Keratinocyte (primary cell): ENCODE results near the gene PNLDC1. TPM values are rescaled to one million over a fixed set of nuclear protein-coding genes. Genes with fewer than 3 reads are reported as not detected.

Experiments used
- DNase-seq: peaks from one replicate; pipeline ENCODE4 v3.0.0-alpha.2; 2011; ENCODE audit warnings: low read depth, missing footprints, low spot score
- FAIRE-seq: peaks from 2 replicates; lab custom pipeline; 2011; peaks lifted over from hg19 to GRCh38; lab: Jason Lieb, UNC
- H2AFZ ChIP-seq: 2 replicates; pipeline ENCODE4 v1.6.0; 2012; ENCODE audit warnings: low read length, control low read depth, inconsistent platforms; ENCODE audit not compliant: control insufficient read depth
- H3K27ac ChIP-seq: 2 replicates; pipeline ENCODE4 v1.5.1; 2011; ENCODE audit warnings: low read length; ENCODE audit not compliant: control insufficient read depth, insufficient read depth
- H3K27me3 ChIP-seq: 3 replicates; pipeline ENCODE4 v1.6.0; 2011; ENCODE audit warnings: low read length; ENCODE audit not compliant: control insufficient read depth, insufficient read depth; ENCODE audit errors: extremely low read depth
- H3K36me3 ChIP-seq, 2 experiments: 2 replicates in 1 of 2; 3 replicates in 1 of 2; pipeline ENCODE4 v1.5.1; 2011; ENCODE audit warnings: low read length in 2 of 2, mild to moderate bottlenecking in 1 of 2; ENCODE audit not compliant: control insufficient read depth in 2 of 2, insufficient read depth in 2 of 2; ENCODE audit errors: extremely low read depth in 1 of 2
- H3K4me1 ChIP-seq: 3 replicates; pipeline ENCODE4 v1.5.1; 2011; ENCODE audit warnings: low read length; ENCODE audit not compliant: control insufficient read depth, insufficient read depth; ENCODE audit errors: extremely low read depth
- H3K4me2 ChIP-seq: 3 replicates; pipeline ENCODE4 v1.6.0; 2011; ENCODE audit warnings: low read depth, low read length; ENCODE audit not compliant: control insufficient read depth, insufficient read depth; ENCODE audit errors: extremely low read depth
- H3K4me3 ChIP-seq, 3 experiments: fragments of 200-600 bp in 1 of 3; sonication (generic) in 1 of 3; 2 replicates in 2 of 3; 3 replicates in 1 of 3; pipeline ENCODE4 v1.5.1; 2011 to 2016; ENCODE audit warnings: low read length in 3 of 3, mild to moderate bottlenecking in 3 of 3, control low read depth in 2 of 3, inconsistent platforms in 1 of 3, low read depth in 1 of 3, mixed read lengths in 1 of 3, mixed run types in 1 of 3, moderate library complexity in 1 of 3; ENCODE audit not compliant: control insufficient read depth in 2 of 3, insufficient read depth in 2 of 3; ENCODE audit errors: extremely low read depth in 1 of 3
- H3K79me2 ChIP-seq: 2 replicates; pipeline ENCODE4 v1.6.0; 2012; ENCODE audit warnings: low read length; ENCODE audit not compliant: control insufficient read depth, insufficient read depth
- H3K9ac ChIP-seq: 3 replicates; pipeline ENCODE4 v1.6.0; 2011; ENCODE audit warnings: low read length; ENCODE audit not compliant: control insufficient read depth, insufficient read depth; ENCODE audit errors: extremely low read depth
- H3K9me1 ChIP-seq: 3 replicates; pipeline ENCODE4 v1.6.0; 2011; ENCODE audit warnings: low read length; ENCODE audit not compliant: control insufficient read depth, insufficient read depth; ENCODE audit errors: extremely low read depth
- H3K9me3 ChIP-seq: 2 replicates; pipeline ENCODE4 v1.5.1; 2012; ENCODE audit warnings: low read depth, low read length; ENCODE audit not compliant: control insufficient read depth
- H4K20me1 ChIP-seq: 3 replicates; pipeline ENCODE4 v1.6.0; 2011; ENCODE audit warnings: low read length; ENCODE audit not compliant: control insufficient read depth, insufficient read depth; ENCODE audit errors: extremely low read depth
- EZH2 ChIP-seq: IDR thresholded peaks from one replicate; pipeline ENCODE4 v1.6.1; 2012; ENCODE audit warnings: inconsistent platforms, mild to moderate bottlenecking, low read length, moderate library complexity
- dilution Hi-C: fragments of 300-500 bp; cut with MboI; formaldehyde crosslinking; loops from one replicate; pipeline ENCODE4 v1.7.0; 2020; ENCODE audit warnings: low sequenced_read_pairs; ENCODE audit not compliant: extremely low pct_ligation_motif_present
- polyA plus RNA-seq, 5 experiments: library from polyadenylated mRNA; depleted of rRNA in 3 of 5; stranded (reverse) in 3 of 5; stranded (forward) in 1 of 5; unstranded in 1 of 5; fragments of >200 nt; gene quantifications; 1 replicate in 1 of 5; 2 replicates in 3 of 5; 3 replicates in 1 of 5; pipeline versions ENCODE4 v1.2.1 to v1.2.3, GENCODE V29; 2011 to 2012; ENCODE audit warnings: missing spikeins in 2 of 5, low read depth in 1 of 5, low replicate concordance in 1 of 5
- TF ChIP-seq, protein P1 (sequence below), 3 experiments: IDR thresholded peaks in 1 of 3; conservative IDR thresholded peaks in 1 of 3; optimal IDR thresholded peaks in 1 of 3; 2 replicates in 2 of 3; 3 replicates in 1 of 3; pipeline versions ENCODE3 to v1.5.1; 2011; ENCODE audit warnings: low read length in 3 of 3, mild to moderate bottlenecking in 3 of 3, moderate library complexity in 2 of 3, control low read depth in 1 of 3, inconsistent platforms in 1 of 3; ENCODE audit not compliant: insufficient read depth in 2 of 3; ENCODE audit errors: extremely low read depth in 1 of 3

Gene PNLDC1
- polyA plus RNA-seq, 1 donor (not counting 4 experiments of a cell fraction or from before 2014, with no cell fraction given): 0.14 TPM

DNA sequence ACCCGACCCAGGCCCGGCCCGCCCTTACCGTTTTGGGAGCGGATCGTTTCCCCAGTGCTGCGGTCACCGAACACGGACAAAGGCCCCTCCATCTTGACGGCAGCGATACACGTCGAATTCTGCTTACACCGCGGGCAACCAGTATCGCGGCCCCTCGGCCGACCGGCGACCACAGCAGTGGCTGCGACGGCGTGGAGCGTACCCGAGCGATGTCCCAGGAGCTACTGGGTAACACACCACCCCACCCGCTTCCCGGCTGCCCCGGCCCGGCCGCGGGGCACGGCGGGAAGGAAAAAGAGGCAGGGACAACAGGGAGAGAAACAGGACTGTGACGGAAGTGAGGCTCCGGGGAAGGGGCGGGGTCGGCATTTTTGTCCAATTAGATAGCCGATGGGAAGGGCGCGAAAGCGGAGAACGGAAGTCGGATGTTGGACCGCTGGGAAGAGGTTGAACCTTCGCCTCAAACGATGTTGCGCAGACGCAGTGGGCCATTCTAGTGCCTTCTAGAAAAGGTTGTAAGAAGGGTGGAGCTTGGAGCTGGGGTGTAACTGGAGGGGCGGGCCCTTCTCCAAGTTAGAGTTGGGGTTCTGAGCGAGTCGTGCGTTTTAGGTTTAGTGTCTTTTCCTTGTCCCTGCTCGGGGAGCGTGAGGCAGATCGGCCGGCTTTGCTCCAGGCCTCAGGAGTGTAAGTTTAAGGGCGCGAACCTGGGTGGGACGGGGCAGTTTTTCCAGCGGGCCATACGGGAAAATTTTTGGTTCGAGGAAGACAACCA is 10.5 kb upstream of the PNLDC1 start, which contains the start of gene TCP1:
TCP1 (minus strand) TSS at position 226 of the 772 bp plus-strand sequence; CDS start at position 92, 134 bp downstream.
- peak within 1 kb of the TSS; percentile 88 to 98 (median 97) for H3K4me3 ChIP-seq
- no peaks in the 10 kb centered on the region for H3K27me3 ChIP-seq
- dilution Hi-C loops: no loop called here
- TF ChIP-seq EZH2: no peak
- TF ChIP-seq, protein P1, sequence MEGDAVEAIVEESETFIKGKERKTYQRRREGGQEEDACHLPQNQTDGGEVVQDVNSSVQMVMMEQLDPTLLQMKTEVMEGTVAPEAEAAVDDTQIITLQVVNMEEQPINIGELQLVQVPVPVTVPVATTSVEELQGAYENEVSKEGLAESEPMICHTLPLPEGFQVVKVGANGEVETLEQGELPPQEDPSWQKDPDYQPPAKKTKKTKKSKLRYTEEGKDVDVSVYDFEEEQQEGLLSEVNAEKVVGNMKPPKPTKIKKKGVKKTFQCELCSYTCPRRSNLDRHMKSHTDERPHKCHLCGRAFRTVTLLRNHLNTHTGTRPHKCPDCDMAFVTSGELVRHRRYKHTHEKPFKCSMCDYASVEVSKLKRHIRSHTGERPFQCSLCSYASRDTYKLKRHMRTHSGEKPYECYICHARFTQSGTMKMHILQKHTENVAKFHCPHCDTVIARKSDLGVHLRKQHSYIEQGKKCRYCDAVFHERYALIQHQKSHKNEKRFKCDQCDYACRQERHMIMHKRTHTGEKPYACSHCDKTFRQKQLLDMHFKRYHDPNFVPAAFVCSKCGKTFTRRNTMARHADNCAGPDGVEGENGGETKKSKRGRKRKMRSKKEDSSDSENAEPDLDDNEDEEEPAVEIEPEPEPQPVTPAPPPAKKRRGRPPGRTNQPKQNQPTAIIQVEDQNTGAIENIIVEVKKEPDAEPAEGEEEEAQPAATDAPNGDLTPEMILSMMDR (optimal IDR thresholded peaks at IDR 0.05 in 1 of 3, IDR thresholded peaks at IDR 0.05 in 1 of 3, conservative IDR thresholded peaks at IDR 0.05 in 1 of 3; ENCODE audit: extremely low read depth in 1 of 3, insufficient read depth in 2 of 3, low read length in 3 of 3): no peak
- H3K4me2 ChIP-seq: peak within 1 kb of the TSS; percentile 90
- H3K27ac ChIP-seq: peak within 1 kb of the TSS; percentile 83
- peaks cover 30% of the 10 kb centered on the region for H3K4me1 ChIP-seq
- peak within 1 kb of the TSS; percentile 85 for H3K9ac ChIP-seq
- FAIRE-seq (peak; percentile 62), DNase-seq (peak; percentile 94)
- H3K9me3 ChIP-seq: no peaks in the 10 kb centered on the region
- H2AFZ ChIP-seq: peak within 1 kb of the TSS; percentile 92
- peaks cover 87% of the 10 kb centered on the region for H3K79me2 ChIP-seq
- H4K20me1 ChIP-seq: peaks cover 10% of the 10 kb centered on the region
- H3K36me3 ChIP-seq: peaks cover 10 to 29% of the 10 kb centered on the region in 2 experiments
- H3K9me1 ChIP-seq: no peaks in the 10 kb centered on the region

- Histone ChIP-seq H3K9ac (peak within 1 kb of the TSS; percentile 85), H4K20me1 (peaks cover 6% of the 10 kb centered on the region), H3K27me3 (no peaks in the 10 kb centered on the region), H3K9me1 (no peaks in the 10 kb centered on the region), H3K79me2 (peaks cover 81% of the 10 kb centered on the region), H3K27ac (peak within 1 kb of the TSS; percentile 83), H3K9me3 (no peaks in the 10 kb centered on the region), H3K36me3 (peaks cover 8 to 21% of the 10 kb centered on the region in 2 experiments), H3K4me1 (peaks cover 30% of the 10 kb centered on the region), H2AFZ (peak within 1 kb of the TSS; percentile 92), H3K4me2 (peak within 1 kb of the TSS; percentile 90), H3K4me3 (peak within 1 kb of the TSS; percentile 88 to 98 (median 97))
- dilution Hi-C loops: no loop called here
- DNase-seq (peak; percentile 79), FAIRE-seq (peak; percentile 85)
- TF ChIP-seq, protein P1 (optimal IDR thresholded peaks at IDR 0.05 in 1 of 3, IDR thresholded peaks at IDR 0.05 in 1 of 3, conservative IDR thresholded peaks at IDR 0.05 in 1 of 3; ENCODE audit: extremely low read depth in 1 of 3, insufficient read depth in 2 of 3, low read length in 3 of 3): no peak
- TF ChIP-seq EZH2: no peak
Observed at GRCh38 chr6:159790149-159790955, 9.7 kb upstream of the PNLDC1 start, which contains the start of gene MRPL18. TSS of gene MRPL18 (plus strand) at chr6:159790467. CDS start at chr6:159790588, 121 bp downstream.
